GM18508 (cell line): Measurements from ENCODE around the gene DLG4.
A peak's percentile ranks its signal among the peaks of the same experiment; 100 is the strongest.

Experiments used
- ATAC-seq: cut with Tn5 transposase; IDR thresholded peaks from one replicate; pipeline ENCODE4 v1.9.1; 2021; ENCODE audit warnings: moderate number of reproducible peaks; ENCODE audit not compliant: insufficient read depth, unreplicated experiment

The DLG4 gene

GRCh38 chr17:7219812-7220592, at the start of gene DLG4, which contains the start of gene ACADVL:
DLG4 (minus strand) TSS chr17:7219836.
ACADVL (plus strand) TSS chr17:7219938; CDS start chr17:7219985, 47 bp downstream.
- ATAC-seq = no peak

- no peak for ATAC-seq
These were observed 47.1 kb upstream of the DLG4 start for GRCh38 chr17:7266784-7267183.

- ATAC-seq = no peak
These were observed 44.1 kb upstream of the DLG4 start for GRCh38 chr17:7263801-7264078.

DNA sequence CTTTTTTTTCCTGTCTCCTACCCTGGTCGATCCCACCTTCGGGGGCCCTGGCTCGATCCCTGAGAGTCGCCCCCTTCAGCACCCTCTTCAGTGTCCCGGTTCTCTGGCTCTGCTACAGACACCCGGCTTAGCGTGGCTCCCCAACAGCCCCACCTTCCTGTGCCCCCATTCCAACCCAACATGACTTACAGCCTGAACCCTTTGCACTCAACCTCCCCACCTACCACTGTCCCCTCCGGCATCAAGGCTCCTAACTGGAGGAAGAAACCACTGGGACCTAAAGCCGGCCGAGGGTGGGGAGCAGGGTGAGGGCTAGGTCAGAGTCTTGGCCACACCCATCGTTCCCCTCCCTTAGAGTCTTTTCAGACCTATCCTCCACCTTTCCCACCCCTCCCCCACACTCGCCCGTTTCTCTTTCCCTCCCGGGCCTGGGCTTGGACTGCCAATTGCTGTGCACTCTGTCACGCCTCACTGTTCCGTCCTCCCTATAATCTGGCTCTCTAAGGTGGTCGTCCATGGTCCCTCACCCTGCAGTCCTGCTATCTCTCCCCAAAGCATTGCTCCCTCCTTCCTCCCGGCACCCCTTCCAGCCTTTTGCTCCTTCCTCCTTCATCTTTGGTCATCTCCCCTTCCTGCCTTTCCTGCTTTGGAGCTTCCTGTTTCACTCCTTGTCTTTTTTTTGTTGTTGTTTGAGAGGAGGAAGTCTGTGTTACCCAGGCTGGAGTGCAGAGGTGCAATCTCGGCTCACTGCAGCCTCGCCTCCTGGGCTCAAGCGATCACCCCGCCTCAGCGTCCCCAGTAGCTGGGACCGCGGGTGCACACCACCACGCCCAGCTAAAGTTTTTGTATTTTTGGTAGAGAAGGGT, 43.5 kb upstream of the DLG4 start:
- no peak for ATAC-seq

GRCh38 chr17:7262192-7262934, 42.7 kb upstream of the DLG4 start, which contains the start of gene CLDN7:
CLDN7 (minus strand) TSS chr17:7262478; CDS start chr17:7262043, 435 bp downstream.
- no peak for ATAC-seq

DNA sequence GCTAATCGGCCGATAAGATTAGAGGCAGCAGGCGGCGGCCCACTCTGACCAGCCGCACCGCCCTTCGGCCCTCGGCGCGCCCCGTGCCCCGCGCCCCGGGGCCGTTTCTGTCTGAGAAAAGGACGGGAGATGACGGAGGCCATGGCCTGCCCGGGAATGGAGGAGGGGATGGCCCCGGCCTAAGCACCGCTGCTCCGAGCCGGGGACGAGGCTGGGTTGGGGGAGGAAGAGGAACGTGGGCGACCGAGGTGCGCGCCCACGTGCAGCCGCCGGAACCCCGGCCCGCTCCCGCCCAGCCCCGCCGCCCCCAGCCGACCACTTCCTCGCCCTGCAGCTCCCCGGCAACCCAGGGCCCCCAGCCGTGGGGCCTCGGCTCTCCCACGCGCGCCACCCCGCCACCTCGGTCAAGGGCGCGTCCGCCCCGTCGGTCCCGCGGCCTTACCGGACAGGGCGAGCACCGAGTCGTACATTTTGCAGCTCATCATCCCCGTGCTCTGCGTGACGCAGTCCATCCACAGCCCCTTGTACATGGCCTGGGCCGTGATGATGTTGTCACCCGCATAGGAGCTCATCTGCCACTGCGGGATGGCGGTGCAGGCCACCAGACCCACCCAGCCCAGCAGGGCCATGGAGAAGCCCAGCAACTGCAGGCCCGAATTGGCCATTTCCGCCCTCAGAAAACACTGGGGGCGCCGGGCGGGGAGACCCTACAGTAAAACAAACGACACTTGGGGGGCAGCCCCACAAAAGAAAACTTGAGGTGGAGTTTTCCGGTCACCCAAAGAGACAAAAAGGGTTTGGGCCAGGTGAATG, 41.9 kb upstream of the DLG4 start:
- no peak for ATAC-seq

DNA sequence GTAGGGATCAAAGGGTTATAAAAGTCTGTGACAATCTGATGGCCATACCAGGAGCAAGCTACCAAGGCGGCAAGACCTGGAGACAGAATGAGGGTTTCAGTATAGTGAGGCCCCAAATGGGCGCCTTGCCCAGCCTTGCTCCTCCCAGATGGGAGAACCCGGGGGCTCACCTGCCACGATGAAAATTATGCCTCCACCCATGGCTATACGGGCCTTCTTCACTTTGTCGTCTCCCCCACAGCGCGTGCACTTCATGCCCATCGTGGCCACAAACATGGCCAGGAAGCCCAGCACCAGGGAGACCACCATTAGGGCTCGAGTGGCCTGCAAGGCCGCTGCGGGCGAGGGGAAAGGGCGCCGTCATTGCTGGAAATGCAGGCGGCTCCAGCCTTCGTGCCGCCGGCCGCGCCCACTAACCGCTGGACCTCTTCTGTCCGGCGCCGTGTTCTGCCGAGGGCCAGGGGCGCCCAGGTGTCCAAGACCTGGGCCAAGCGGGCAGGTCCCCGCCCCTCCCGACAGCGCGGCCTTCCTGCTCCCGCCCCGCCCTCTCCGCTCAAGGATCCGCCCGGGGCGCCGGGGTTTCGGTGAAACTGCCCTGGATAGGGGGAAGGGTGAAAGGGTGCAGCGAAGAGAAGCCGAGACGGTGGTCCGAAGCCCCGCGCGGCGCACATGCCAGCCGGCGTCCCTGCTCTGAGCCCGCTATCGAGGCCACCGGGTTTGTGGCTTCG, 41.2 kb upstream of the DLG4 start:
- no peak for ATAC-seq

DNA sequence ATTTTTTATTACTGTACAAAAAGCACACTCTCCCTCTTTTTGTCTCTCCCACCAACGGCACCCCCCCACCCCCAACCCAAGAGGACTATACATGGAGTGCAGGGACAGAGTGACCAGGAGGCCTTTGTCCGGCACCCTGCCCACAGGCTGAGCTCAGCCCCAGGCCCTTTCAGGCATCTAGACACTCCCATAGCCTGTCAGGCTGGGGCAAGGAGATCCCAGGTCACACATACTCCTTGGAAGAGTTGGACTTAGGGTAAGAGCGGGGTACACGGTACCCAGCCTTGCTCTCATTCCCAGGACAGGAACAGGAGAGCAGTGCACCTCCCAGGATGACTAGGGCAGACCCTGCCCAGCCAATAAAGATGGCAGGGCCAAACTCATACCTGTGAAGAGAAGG, 40.5 kb upstream of the DLG4 start:
- ATAC-seq = no peak

DNA sequence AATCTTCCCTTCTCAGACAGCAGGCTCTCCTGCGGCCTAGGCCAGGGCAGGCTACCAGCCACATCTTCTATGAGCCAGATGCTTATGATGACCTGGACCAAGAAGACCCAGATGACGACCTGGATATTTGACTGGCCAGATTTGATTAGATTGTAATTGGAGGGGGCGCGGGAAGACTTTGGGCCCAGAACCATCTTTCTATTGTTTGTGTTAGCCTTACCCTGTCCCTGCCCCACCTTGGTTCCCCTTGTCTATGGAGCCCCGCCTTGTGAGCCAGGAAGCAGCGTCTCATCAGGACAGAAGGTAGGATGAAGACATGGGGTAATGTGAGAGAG, 39.9 kb upstream of the DLG4 start:
- no peak for ATAC-seq

DNA sequence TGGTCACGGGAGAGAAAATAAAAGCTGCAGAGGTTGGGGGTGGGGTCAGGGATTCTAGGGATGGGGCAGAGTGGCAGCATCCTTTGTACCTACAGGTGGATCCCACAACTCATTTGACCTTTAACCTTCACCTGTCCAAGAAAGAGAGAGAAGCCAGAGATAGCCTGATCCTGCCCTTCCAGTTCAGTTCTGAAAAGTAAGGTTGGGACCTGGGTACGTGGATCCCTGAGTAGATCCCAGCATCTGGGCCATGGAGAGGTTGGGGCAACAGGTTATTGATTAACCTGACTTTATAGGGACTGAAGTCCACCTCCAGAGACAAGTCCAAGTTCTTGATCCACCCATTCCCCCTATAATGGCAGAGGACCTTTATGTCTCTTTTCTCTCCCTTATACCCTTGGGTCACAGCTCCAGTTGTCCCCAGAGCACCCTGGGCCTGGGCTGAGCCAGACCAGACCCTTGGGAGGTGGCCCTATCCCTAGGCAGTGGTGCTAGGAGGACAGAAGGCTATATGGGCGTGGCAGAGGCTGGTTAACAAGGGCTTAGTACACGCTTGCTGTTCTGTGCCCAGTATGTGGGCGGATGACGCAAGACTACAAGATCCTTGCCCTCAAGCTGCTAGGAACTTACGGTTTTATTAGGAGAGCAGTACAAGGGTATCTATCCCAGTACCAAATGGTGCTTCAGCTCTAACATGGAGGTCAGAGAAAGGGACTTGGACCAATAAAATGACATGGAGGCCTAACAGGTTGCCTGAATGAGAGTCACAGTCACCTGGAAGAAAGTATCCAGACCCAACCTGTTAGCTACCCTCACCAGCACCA, 39.3 kb upstream of the DLG4 start:
- no peak for ATAC-seq

DNA sequence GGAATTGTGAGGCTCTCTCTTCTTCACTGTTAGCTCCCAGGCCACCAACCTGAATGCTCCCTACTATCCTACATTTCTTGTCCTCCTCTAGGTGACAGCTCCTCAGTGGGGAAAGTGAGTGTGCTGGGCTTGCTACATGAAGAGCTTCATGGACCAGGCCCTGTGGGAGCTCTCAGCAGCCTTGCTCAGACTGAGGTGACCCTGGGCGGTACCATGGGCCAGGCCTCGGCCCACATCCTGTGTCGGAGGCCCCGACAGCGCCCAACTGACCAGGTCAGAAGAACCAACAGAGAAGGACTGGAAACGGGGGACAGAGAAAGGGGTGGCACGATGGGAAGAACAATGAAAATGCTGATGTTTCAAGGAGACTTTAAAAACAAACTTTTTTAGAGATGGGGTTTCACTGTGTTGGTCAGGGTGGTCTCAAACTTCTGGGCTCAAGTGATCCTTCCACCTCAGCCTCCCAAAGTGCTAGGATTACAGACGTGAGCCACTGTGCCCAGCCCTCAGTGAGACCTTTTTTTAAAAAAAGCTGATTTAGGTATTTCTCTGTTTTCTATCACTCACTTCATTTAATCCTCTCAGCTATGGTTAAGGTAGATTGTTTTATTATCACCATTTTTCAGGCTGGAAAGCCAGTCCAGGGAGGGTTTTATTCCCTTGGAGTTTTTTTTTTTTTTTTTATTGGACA, 37.3 kb upstream of the DLG4 start:
- ATAC-seq = no peak

GRCh38 chr17:7254511-7254910, 34.9 kb upstream of the DLG4 start:
- no peak for ATAC-seq

- no peak for ATAC-seq
These were observed 33.4 kb upstream of the DLG4 start for GRCh38 chr17:7253082-7253481.

DNA sequence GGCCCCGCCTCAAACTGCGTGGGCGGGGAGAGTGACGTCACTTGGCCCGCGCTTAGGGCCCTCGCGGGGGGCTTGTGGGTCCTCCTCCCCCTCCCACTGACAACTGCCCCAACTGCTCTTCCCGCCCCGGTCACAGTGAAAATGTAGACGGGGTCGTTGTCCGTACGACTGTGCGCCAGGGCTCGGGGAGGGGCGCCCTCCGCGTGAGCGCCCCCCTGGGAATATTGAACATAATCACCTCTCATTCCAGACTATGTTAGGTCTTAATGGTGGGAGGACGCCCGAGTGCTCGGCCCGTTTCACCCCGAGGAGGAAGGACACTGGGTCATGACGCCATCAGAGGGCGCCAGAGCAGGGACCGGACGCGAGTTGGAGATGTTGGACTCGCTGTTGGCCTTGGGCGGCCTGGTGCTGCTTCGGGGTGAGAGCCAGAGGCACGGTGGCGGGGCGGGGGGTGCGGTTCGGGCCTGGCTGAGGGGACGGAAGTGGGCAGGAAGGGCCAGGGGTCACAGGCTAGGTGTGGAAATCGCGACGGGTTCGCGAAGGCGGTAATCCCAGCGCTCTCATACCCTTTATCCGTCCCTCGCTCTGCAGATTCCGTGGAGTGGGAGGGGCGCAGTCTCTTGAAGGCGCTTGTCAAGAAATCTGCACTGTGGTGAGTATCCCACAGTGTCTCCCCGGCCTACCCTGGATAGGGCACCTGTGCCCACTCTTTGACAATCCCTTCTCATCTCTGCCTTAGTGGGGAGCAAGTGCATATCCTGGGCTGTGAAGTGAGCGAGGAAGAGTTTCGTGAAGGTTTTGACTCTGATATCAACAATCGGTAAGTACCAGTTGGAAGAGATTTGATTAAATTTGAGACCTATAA, 32.8 kb upstream of the DLG4 start, which contains the start of gene ELP5:
Gene ELP5 (plus strand): TSS at position 40 of the 868 bp plus-strand sequence. CDS start 336 bp downstream, at position 376.
- ATAC-seq = peak; percentile 30

- ATAC-seq = peak; percentile 63
These were observed 32.1 kb upstream of the DLG4 start, which contains the start of gene CTDNEP1 for GRCh38 chr17:7251661-7252175. CTDNEP1 (minus strand) TSS chr17:7251734; CDS start chr17:7251296, 438 bp downstream.

- ATAC-seq = no peak
These were observed 31.3 kb upstream of the DLG4 start for GRCh38 chr17:7250695-7251627.
